GM12878 (cell line): ENCODE measurements around the gene LYVE1. TPM values are rescaled to one million over a fixed set of nuclear protein-coding genes. Genes with fewer than 3 reads are reported as not detected.

Experiments
- ATAC-seq: fragments of 200-7000 bp; cut with Tn5 transposase; 3 replicates; pipeline ENCODE4 v1.9.1; 2020; ENCODE audit warnings: mild to moderate bottlenecking, moderate library complexity
- BruUV-seq: library from RNA; stranded (reverse); fragments of 400-500 nt; replicated peaks from 2 replicates; lab custom pipeline; 2021; lab: Mats Ljungman, UMichigan
- CTCF ChIA-PET: fragments of 300-600 bp; sonication (Branson Sonifier 250); formaldehyde crosslinking; extraction: SDS; loops from one replicate; lab custom pipeline; 2021; ENCODE audit warnings: inconsistent platforms; lab: Yijun Ruan, JAX
- POLR2A ChIA-PET: fragments of 350-600 bp; formaldehyde crosslinking; extraction: SDS; loops from one replicate; lab custom pipeline; 2021; ENCODE audit warnings: inconsistent platforms; lab: Charles Lee
- RAD21 ChIA-PET: fragments of 300-600 bp; sonication (Branson Sonifier 250); formaldehyde crosslinking; loops from one replicate; lab custom pipeline; 2023; ENCODE audit warnings: antibody characterized with exemption; ENCODE audit not compliant: unreplicated experiment; lab: Charles Lee
- SMC1A ChIA-PET: fragments of 300-600 bp; sonication (Branson Sonifier 250); formaldehyde crosslinking; loops from one replicate; lab custom pipeline; 2023; ENCODE audit not compliant: unreplicated experiment, uncharacterized antibody; lab: Charles Lee
- DNase-seq: peaks from one replicate; pipeline ENCODE4 v3.0.0-alpha.2; 2011; ENCODE audit warnings: low read depth, low spot score
- FAIRE-seq: peaks from 3 replicates; lab custom pipeline; 2011; peaks lifted over from hg19 to GRCh38; lab: Jason Lieb, UNC
- H2AFZ ChIP-seq: 2 replicates; pipeline ENCODE4 v1.6.0; 2011; ENCODE audit warnings: low read depth, low read length, control low read depth; ENCODE audit not compliant: control insufficient read depth
- H3K27ac ChIP-seq: 2 replicates; pipeline ENCODE4 v1.5.1; 2011; ENCODE audit warnings: control low read depth; ENCODE audit not compliant: control insufficient read depth, insufficient read depth
- H3K27me3 ChIP-seq, 2 experiments: replicated peaks in 1 of 2; 2 replicates each; pipeline versions ENCODE4 v1.6.0 to v1.6.1; 2011; ENCODE audit warnings: low read length in 1 of 2; ENCODE audit not compliant: control insufficient read depth in 2 of 2, insufficient read depth in 2 of 2
- H3K36me3 ChIP-seq, 2 experiments: 2 replicates each; pipeline ENCODE4 v1.5.1; 2011; ENCODE audit warnings: low read length in 1 of 2; ENCODE audit not compliant: control insufficient read depth in 2 of 2, insufficient read depth in 2 of 2
- H3K4me1 ChIP-seq: 2 replicates; pipeline ENCODE4 v1.6.1; 2011; ENCODE audit warnings: mild to moderate bottlenecking, low read length, moderate library complexity, mixed read lengths; ENCODE audit not compliant: control insufficient read depth, insufficient read depth
- H3K4me2 ChIP-seq: 2 replicates; pipeline ENCODE4 v1.6.0; 2011; ENCODE audit warnings: control low read depth; ENCODE audit not compliant: control insufficient read depth, insufficient read depth
- H3K4me3 ChIP-seq: fragments of 200-600 bp; sonication (generic); 2 replicates; pipeline ENCODE4 v1.5.1; 2016
- H3K79me2 ChIP-seq: 2 replicates; pipeline ENCODE4 v1.6.0; 2011; ENCODE audit warnings: low read length; ENCODE audit not compliant: control insufficient read depth, insufficient read depth
- H3K9ac ChIP-seq: 2 replicates; pipeline ENCODE4 v1.8.0; 2011; ENCODE audit warnings: low read length, control low read depth, mixed read lengths; ENCODE audit not compliant: control insufficient read depth, insufficient read depth
- H3K9me3 ChIP-seq: replicated peaks from 3 replicates; pipeline ENCODE4 v1.5.1; 2011; ENCODE audit warnings: mild to moderate bottlenecking, low read length; ENCODE audit not compliant: control insufficient read depth, insufficient read depth
- H4K20me1 ChIP-seq: 2 replicates; pipeline ENCODE4 v1.6.0; 2011; ENCODE audit not compliant: control insufficient read depth, insufficient read depth
- CBX5 ChIP-seq: sonication (generic); IDR thresholded peaks from 2 replicates; pipeline ENCODE4 v1.6.1; 2016; ENCODE audit warnings: low read depth, moderate library complexity, mild to moderate bottlenecking, inconsistent platforms
- ESRRA ChIP-seq: IDR thresholded peaks from 2 replicates; pipeline ENCODE4 v1.6.1; 2012; ENCODE audit warnings: mild to moderate bottlenecking, low read length, improper control_type of control experiment
- MYC ChIP-seq: IDR thresholded peaks from 2 replicates; pipeline ENCODE4 v1.6.1; 2011; ENCODE audit warnings: mild to moderate bottlenecking, low read length, moderate library complexity, inconsistent platforms; ENCODE audit not compliant: insufficient read depth, insufficient replicate concordance, insufficient read length, severe bottlenecking
- SMARCA5 ChIP-seq: fragments of 450-650 bp; IDR thresholded peaks from 2 replicates; pipeline ENCODE4 v1.6.1; 2017; ENCODE audit warnings: mild to moderate bottlenecking
- WGBS: methylation state at CpG from one replicate; pipeline ENCODE4 v1.1.6; 2016; ENCODE audit warnings: low lambda C conversion rate; ENCODE audit not compliant: insufficient replicate concordance, insufficient coverage; ENCODE audit errors: missing lambda C conversion rate; 5-methylcytosine and 5-hydroxymethylcytosine counted together
- in situ Hi-C: fragments of 300-500 bp; cut with MboI; formaldehyde crosslinking; loops from 9 replicates; pipeline ENCODE4 v1.14.3; 2018; ENCODE audit warnings: mixed read lengths
- intact Hi-C: fragments of 100-400 bp; cut with micrococcal nuclease; formaldehyde crosslinking; loops from one replicate; pipeline ENCODE4 v1.14.2; 2022; ENCODE audit not compliant: unreplicated experiment
- polyA plus RNA-seq, 11 experiments: library from polyadenylated mRNA; depleted of rRNA in 4 of 11; unstranded in 6 of 11; stranded (reverse) in 5 of 11; fragments of >200 nt; fragmentation: Nextera tagmentation in 4 of 11; fragmentation: Illumina TruSeq in 1 of 11; extraction: Ambion mirVana in 4 of 11; extraction: Trizol in 1 of 11; gene quantifications; 1 replicate in 1 of 11; 2 replicates in 10 of 11; pipeline versions ENCODE4 v1.2.1 to v1.2.3, GENCODE V29; 2011 to 2016; ENCODE audit warnings: inconsistent platforms in 2 of 11, missing spikeins in 2 of 11, low read depth in 1 of 11
- total RNA-seq, 4 experiments: library from RNA; depleted of rRNA in 3 of 4; stranded (reverse); fragments of >200 nt in 3 of 4; fragmentation: Illumina TruSeq in 1 of 4; extraction: Trizol in 1 of 4; gene quantifications; 2 replicates each; pipeline versions ENCODE4 v1.2.1 to v1.2.3, GENCODE V29; 2013 to 2021

The LYVE1 gene
- total and polyA plus RNA-seq, 10 of the 15 experiments (the other 5 are each of a cell fraction or from before 2014, with no cell fraction given): 0.15 TPM; not detected in 9

DNA sequence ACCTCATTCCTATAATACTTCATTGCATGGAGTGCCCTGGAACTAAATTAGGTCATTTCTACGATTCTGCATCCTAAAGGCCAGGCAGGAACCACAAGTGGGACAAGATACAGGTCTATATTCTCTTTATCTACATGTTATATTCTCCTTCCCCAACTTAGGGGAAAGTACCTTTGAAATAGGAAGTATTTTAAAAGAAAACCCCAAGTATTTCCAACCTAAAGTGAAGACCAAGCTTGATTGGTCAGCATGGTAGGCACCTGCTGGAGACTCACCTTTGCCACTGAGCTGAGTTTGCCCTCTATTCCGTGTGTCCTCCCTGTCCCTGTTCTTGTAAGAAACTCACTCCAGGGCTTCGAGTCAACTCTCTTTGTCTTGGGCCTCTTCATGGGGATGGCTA lies 11.2 kb upstream of the LYVE1 start (continued):
- no peak for TF ChIP-seq SMARCA5
- TF ChIP-seq, all 136 proteins: peak for 0

- Histone ChIP-seq H3K4me1 (no peaks in the 10 kb centered on the region), H3K9me3 (no peaks in the 10 kb centered on the region), H3K27me3 (peaks cover 2 to 5% of the 10 kb centered on the region in 2 experiments; a peak in 3 of 4 replicates), H2AFZ (no peak overlapping the region), H3K79me2 (no peaks in the 10 kb centered on the region), H3K9ac (no peak overlapping the region), H3K27ac (no peak overlapping the region), H3K4me2 (no peak overlapping the region), H4K20me1 (no peaks in the 10 kb centered on the region), H3K4me3 (no peak overlapping the region), H3K36me3 (no peaks in the 10 kb centered on the region)
- ATAC-seq (no peak), DNase-seq (no peak), FAIRE-seq (no peak)
- ChIA-PET CTCF (interaction anchor here (0.7 kb wide), 1 partner anchor 23 kb away, joined by 3 read pairs; no protein-coding TSS in a partner anchor), RAD21 (interaction anchor here (0.5 kb wide), 1 partner anchor 716 kb away, joined by 3 read pairs; no protein-coding TSS in a partner anchor), SMC1A (interaction anchor here (1.6 kb wide), 2 partner anchors 11 to 13 kb away, joined by 3 to 5 read pairs; no protein-coding TSS in a partner anchor), POLR2A (no interaction called here)
- TF ChIP-seq MYC (no peak), ESRRA (no peak), CBX5 (no peak)
- intact Hi-C loops: no loop called here
- in situ Hi-C loops: no loop called here
- no TSS peak for BruUV-seq
- 50% methylated on average over 4 of the region's 4 CpGs for WGBS
These were observed 7.6 kb upstream of the LYVE1 start for GRCh38 chr11:10576035-10576398.
